Sigmoid colon (tissue), 4 donors: ENCODE measurements around the gene IL3RA.

Source experiments
- POLR2A ChIP-seq, 2 donors: fragments of 450-650 bp; IDR thresholded peaks; one replicate each; pipeline ENCODE4 v1.6.1; 2016; ENCODE audit warnings: antibody characterized with exemption in 2 of 2, mild to moderate bottlenecking in 2 of 2, moderate library complexity in 2 of 2
- POLR2AphosphoS5 ChIP-seq, 4 donors: sonication (generic); formaldehyde crosslinking; IDR thresholded peaks; one replicate each; pipeline ENCODE4 v1.6.1; 2017; ENCODE audit warnings: antibody characterized with exemption in 4 of 4
- TF ChIP-seq, protein P1 (sequence below), 4 experiments: fragments of 450-650 bp in 3 of 4; fragments of 200-600 bp in 1 of 4; IDR thresholded peaks; one replicate each; pipeline ENCODE4 v1.5.1; 2016 to 2019; ENCODE audit warnings: antibody characterized with exemption in 4 of 4, mild to moderate bottlenecking in 3 of 4, moderate library complexity in 2 of 4

DNA sequence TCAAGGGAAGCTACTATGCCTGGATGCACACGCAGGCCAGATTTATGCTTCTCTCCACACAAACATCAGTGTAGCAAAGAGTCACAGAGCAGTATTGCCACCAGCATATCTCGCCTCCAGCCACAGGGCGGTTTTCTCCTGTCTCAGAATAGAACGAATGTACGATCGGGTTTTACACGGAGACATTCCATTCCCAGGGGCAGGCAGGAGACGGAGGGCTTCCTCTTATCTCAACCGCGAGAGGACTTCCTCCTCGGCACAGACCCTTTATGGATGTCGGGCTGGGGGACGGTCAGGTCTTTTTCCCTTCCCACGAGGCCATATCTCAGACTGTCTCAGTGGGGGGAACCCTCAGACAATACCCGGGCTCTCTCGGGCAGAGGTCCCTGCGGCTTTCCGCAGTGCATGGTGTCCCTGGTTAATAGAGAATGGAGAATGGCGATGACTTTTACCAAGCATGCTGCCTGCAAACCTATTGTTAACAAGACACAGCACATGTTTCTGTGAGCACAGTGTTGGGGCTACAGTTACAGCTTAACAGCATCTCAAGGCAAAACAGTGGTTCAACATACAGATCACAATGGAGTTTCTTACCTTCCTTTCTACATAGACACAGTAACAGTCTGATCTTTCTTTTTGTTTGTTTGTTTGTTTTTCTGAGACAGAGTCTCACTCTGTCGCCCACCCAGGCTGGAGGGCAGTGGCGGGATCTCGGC, 43.9 kb upstream of the IL3RA start:
- TF ChIP-seq, protein P1, sequence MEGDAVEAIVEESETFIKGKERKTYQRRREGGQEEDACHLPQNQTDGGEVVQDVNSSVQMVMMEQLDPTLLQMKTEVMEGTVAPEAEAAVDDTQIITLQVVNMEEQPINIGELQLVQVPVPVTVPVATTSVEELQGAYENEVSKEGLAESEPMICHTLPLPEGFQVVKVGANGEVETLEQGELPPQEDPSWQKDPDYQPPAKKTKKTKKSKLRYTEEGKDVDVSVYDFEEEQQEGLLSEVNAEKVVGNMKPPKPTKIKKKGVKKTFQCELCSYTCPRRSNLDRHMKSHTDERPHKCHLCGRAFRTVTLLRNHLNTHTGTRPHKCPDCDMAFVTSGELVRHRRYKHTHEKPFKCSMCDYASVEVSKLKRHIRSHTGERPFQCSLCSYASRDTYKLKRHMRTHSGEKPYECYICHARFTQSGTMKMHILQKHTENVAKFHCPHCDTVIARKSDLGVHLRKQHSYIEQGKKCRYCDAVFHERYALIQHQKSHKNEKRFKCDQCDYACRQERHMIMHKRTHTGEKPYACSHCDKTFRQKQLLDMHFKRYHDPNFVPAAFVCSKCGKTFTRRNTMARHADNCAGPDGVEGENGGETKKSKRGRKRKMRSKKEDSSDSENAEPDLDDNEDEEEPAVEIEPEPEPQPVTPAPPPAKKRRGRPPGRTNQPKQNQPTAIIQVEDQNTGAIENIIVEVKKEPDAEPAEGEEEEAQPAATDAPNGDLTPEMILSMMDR (IDR thresholded peaks at IDR 0.05), result no peak
- no peak for TF ChIP-seq POLR2A (IDR thresholded peaks at IDR 0.05)
- no peak for TF ChIP-seq POLR2AphosphoS5 (IDR thresholded peaks at IDR 0.05)
